HG02870 (cell line): Measurements from ENCODE around the gene IL17RC.
"Not testable (repeated sequence)": the region's sequence is repeated elsewhere in the genome, so short reads cannot be mapped to it uniquely, and the experiment has no call there.

ENCODE experiments used
- ATAC-seq: cut with Tn5 transposase; IDR thresholded peaks from one replicate; pipeline ENCODE4 v1.9.1; 2021; ENCODE audit warnings: mild to moderate bottlenecking, moderate library complexity; ENCODE audit not compliant: unreplicated experiment

Gene IL17RC

GRCh38 chr3:9916734-9917680, at the start of gene IL17RC:
Gene IL17RC (plus strand): TSS chr3:9917098. CDS start chr3:9917316, 218 bp downstream.
- ATAC-seq = no peak

- ATAC-seq = no peak
Measured at GRCh38 chr3:9867106-9867505, 49.8 kb upstream of the IL17RC start.

GRCh38 chr3:9869955-9870354, 46.9 kb upstream of the IL17RC start:
- ATAC-seq = no peak

GRCh38 chr3:9870978-9871377, 45.9 kb upstream of the IL17RC start:
- ATAC-seq = no peak

GRCh38 chr3:9872067-9872466, 44.8 kb upstream of the IL17RC start:
- ATAC-seq = not testable (repeated sequence)

- no peak for ATAC-seq
Measured at GRCh38 chr3:9875448-9875847, 41.5 kb upstream of the IL17RC start.

GRCh38 chr3:9876255-9876654, 40.6 kb upstream of the IL17RC start:
- not testable (repeated sequence) for ATAC-seq

- ATAC-seq = no peak
Measured at GRCh38 chr3:9876991-9877390, 39.9 kb upstream of the IL17RC start.

- no peak for ATAC-seq
Measured at GRCh38 chr3:9878700-9879099, 38.2 kb upstream of the IL17RC start.

- ATAC-seq = no peak
Measured at GRCh38 chr3:9879830-9880549, 36.9 kb upstream of the IL17RC start, which contains the start of gene CIDEC. Gene CIDEC (minus strand): TSS chr3:9880253. CDS start chr3:9878486, 1,767 bp downstream.

- ATAC-seq = no peak
Measured at GRCh38 chr3:9881441-9881840, 35.5 kb upstream of the IL17RC start.

GRCh38 chr3:9883706-9884554, 33.0 kb upstream of the IL17RC start:
- ATAC-seq = no peak

- no peak for ATAC-seq
Measured at GRCh38 chr3:9884555-9885165, 32.2 kb upstream of the IL17RC start.

GRCh38 chr3:9886328-9886727, 30.6 kb upstream of the IL17RC start:
- ATAC-seq = no peak

GRCh38 chr3:9887480-9887879, 29.4 kb upstream of the IL17RC start:
- ATAC-seq = no peak

- no peak for ATAC-seq
Measured at GRCh38 chr3:9888540-9888939, 28.4 kb upstream of the IL17RC start.

- ATAC-seq = no peak
Measured at GRCh38 chr3:9889405-9889804, 27.5 kb upstream of the IL17RC start.

GRCh38 chr3:9890249-9891071, 26.4 kb upstream of the IL17RC start, which contains the start of gene JAGN1:
Gene JAGN1 (plus strand): TSS chr3:9890610. CDS start chr3:9890723, 113 bp downstream.
- ATAC-seq = peak; percentile 80

GRCh38 chr3:9891072-9891622, 25.8 kb upstream of the IL17RC start:
- peak; percentile 11 for ATAC-seq
